Measurements from ENCODE around the gene NFYC.

NFYC gene

DNA sequence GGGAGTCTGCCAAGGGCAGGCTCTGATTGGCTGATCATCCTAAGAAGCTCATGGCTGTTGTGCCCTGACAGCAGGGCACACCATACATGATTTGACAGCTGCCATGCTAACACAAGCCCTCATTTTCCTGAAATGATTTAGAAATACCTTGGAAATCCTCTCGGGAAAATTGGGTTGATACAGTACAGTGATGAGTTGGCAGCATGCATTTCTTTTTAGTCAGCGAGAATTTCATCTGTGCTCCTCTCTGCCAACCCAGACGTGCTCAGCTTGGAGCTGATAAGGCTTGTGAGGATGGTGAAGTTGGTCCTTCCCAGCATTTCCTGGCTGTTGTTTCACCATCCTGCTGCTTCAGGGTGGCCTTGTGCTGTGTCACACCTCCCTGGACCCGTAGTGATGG is 69.5 kb downstream of the NFYC start:
- no peak for DNase-seq (ENCODE audit: low read depth)

DNA sequence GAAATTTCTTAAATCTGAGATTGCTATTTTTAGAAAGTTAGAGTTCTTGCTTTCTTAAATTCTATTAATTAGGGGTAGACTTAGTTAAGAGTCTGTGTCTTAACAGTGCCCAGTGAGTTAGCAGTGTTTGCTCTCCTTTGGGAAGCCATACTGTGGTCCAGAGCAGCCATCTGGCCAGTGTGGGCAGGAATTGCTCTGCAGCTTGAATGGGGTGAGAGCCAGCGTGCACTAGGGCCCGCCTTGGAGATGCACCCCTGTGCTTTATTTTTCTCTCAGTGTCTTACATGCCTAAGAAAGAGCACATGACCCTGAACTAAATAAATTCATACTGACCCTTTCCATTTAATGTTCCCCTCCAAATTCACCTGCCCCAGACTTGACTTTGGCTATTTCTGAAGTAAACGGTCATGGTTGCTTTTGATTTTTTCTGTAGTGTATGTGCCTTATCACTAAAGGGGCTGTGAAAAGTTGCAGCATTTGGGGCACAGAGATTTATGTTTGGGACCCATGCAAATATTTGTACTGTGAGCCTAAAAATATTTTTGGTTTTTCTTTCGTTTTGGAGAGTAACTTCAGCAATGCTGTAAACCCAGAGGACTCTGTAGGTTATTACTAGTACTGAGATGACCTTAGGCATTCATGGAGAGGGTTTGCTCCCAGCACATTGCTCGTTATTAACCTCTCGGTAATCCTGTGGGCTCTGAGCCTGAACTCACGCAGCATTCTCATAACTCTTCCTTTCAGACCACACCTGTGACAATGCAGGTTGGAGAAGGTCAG is 70.8 kb downstream of the NFYC start:
- no peak for DNase-seq (ENCODE audit: low read depth)

DNA sequence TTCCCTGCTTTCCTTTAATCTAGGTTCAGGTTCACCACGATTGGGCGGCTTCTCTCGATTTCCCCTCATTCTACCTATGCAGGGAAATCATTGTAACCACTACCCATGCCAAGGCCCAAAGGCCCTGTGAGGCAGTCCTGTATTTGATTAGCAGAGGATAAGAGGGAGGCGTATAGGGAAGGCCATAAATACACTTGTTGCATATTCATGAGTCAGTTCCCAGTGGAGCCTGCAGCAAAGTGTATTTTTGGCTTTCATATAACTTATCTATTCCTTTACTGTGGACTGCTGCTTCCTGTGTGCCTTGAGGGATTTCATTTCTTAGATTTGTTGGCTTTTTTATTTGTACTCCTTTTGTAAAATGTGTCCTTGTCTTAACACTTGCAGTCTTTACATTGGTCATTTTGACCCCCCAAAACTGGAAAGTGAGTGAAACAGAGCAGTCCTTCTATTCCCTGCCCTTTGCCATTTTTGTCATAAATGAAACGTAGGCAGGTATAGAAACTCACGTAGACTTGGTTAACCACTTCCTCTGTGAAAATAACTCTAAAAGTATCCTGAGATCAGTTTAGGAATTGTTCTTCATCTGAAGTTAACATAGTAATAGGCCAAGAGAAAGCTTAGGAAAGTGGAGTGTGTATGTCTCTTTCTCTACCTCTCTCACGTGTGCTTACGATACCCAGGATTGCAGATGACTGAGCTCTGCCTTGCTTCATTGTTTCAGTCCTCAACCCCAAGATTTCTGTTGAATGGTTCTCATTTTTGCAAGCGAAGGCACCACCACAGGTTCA is 72.4 kb downstream of the NFYC start:
- DNase-seq (ENCODE audit: low read depth): no peak

DNA sequence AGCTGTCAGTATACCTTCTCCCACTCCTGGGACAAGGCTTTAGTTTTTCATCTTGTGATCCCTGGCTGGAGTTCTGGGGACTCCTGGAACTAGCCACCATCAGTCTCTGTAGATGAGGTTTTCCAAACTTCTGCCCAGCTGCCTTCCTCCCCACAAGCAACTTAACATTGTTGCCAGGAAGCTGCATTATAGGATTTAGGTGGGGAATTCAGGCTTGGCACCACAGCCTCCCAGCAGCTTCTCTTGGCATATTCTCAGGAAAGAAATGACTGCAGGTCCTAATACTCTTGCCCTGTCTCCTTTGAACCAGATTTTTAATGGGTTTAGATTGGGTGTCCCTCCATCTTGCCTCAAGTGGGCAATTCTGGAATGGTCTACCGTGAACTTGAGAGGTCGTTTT is 73.5 kb downstream of the NFYC start:
- DNase-seq (ENCODE audit: low read depth): no peak

DNA sequence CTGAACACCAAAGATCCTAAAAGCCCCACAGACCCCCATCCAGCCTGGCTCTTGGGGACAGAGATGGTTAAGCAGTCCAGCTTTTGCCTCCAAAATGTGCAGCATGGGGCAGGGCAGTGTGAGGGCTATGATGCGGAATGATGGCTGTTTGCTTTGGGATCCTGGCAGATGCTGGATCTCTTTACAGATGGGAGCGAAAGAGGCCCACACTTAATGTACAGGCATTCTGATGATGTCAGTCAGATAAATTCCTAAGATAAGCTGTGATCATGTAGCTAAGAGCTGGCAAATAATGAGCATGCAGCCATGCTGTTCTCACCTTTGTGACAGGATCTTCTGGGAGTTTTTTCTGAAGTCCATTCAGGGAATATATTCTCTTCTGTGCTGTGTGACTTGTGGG is 74.5 kb downstream of the NFYC start:
- no peak for DNase-seq (ENCODE audit: low read depth)

DNA sequence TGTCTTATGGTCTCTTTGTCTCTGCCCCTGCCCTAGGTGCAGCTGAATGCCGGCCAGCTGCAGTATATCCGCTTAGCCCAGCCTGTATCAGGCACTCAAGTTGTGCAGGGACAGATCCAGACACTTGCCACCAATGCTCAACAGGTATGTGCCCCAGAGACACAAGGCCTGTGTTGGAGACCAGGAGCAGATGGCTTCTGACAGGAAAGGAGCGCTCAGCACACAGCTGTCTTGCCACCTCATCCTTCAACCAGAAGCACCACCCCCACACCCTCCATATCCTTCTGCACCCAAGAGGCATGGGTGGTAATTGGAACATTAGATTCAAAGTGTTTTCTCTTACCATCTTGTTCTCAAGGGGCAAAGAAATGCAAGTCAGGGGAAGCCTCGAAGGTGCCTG is 75.1 kb downstream of the NFYC start:
- no peak for DNase-seq (ENCODE audit: low read depth)

DNA sequence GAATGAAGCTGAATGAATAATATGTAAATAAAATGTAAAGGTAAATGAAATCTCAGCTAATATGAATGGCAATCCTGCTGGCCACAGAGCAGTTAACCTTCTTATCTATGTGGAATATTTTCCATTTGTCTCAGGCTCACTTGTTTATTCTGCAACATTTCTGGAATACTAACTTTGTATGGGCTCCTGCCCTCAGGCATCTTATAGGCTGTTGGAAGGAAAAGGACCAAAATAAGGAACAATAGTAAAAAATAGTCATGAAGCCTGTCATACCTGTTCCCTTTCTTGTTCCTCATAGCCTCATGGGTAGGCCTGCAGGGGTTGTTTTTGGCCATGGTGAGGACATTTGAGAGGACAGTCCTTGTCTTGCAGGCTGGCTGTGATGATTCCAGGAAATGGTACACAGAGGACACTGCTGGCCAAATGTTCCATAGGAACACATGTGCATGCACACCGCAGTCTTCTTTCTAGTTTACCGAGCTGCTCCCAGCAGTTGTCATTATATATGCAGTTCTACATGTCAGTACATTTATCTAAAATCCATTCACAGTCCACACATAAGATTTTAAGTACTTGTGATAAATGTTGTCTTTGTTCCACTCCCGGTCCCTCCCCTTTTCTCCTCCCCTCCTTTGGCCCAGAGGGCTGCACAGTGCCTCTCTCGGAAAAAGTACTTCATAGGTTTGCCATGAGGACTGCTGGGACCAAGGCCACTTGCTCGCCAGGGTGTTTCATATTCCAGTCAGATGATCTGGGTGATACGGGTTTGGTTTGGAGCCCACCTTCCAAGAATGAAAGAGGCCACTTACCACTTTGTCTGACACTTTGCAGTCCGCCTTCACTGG is 76.9 kb downstream of the NFYC start:
- no peak for DNase-seq (ENCODE audit: low read depth)

DNA sequence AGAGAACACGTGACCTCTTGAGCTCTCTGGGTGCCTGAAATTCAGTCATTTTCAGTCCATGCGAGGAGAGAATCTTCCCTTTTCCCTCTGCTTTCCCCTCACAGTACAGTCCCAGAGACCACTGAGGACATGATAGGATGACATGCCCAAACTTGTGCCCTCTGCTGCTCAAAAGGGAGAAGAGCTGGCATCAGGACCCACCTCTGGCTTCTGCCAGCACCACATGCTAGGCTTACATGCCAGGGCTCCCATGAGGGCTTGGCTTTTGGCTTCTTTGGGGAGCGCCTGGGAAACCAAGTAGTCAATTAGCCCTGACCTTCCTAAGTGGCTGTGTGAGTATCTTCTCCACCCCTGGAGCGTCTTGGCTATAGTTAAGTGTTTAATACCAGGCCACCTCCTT is 78.3 kb downstream of the NFYC start:
- DNase-seq (ENCODE audit: low read depth): no peak

DNA sequence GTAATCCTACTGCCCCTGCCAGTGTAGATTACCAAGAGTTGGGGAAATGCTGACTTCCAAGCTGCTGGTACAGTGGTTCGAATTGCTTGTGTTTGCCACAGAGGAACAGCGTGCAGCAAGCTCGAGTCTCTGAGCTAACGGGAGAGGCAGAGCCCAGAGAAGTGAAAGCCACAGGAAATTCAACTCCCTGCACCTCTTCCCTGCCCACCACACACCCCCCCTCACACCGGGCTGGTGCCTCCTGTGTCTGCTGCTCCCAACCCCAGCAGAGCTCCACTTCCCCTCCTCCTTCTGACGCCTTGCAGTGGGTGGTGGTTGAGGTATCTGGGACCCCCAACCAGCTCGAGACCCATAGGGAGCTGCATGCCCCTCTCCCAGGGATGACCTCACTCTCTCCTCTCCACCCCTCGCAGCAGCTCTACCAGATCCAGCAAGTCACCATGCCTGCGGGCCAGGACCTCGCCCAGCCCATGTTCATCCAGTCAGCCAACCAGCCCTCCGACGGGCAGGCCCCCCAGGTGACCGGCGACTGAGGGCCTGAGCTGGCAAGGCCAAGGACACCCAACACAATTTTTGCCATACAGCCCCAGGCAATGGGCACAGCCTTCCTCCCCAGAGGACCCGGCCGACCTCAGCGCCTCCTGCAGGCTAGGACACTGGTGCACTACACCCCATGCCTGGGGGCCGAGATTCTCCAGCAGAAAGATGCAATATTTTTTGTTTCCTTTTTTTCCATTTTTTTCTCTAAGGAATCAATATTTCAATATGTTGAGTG is 79.0 kb downstream of the NFYC start:
- no peak for DNase-seq (ENCODE audit: low read depth)

DNA sequence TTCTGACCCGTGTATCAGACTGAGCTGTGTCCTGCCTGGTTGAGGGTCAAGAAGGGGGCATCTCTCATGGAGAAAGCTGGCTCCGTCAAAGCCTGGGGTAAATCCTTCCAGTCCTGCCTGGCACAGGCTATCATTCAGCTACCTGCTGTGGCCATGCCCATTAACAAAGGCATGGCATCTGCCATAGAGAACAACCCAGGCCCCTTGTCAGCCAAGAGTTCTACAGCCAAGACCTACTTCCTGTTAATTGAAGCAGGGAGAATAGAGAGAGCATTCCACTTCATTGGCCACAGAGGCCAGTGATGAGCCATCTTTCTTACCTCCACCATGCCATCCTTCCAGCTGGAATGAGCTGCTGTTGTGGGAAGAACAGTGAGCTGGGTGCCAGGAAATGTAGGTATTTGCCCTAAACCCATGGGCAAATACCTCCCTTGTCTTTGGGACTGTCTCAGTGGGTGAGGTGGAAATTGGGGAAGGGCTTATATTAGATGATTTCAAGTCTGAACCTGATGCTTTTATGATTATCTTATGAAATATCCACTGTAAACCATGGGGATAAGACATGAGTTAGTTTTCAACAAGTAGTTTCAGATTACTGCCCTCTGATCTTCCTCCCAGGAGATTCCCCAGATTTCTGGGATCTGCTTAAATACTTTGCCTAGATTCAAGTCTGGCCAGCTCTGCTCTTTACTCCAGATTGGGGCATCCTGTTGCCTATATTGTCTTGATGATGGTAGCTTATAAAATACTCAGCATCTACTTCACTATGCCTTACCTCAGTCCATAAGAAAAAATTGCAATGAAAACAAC is 80.8 kb downstream of the NFYC start:
- no peak for DNase-seq (ENCODE audit: low read depth)

DNA sequence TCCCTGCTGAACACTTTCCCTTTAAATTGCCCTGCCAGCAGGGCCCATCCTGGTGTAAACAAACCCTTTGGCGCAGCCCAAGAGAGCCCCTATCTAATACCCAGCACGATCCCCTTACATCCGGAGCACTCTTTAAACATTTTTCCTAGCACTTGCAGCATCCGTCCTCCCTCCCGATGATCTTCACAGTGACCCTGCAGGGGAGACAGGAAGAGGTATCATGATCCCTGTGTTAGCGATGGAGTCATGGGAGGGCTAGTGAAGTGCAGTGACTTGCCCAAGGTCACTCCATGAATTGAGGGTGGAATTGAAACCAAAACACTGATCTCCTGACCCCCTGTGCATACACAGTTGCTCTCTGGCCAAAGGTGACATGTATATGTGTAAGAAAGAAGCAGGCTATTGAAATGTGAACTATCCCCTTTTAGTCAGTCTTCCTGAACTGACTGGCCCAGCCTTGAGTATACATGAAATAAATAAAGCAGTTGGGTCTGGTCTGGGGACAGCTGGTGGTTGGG is 82.3 kb downstream of the NFYC start:
- DNase-seq (ENCODE audit: low read depth): no peak

DNA sequence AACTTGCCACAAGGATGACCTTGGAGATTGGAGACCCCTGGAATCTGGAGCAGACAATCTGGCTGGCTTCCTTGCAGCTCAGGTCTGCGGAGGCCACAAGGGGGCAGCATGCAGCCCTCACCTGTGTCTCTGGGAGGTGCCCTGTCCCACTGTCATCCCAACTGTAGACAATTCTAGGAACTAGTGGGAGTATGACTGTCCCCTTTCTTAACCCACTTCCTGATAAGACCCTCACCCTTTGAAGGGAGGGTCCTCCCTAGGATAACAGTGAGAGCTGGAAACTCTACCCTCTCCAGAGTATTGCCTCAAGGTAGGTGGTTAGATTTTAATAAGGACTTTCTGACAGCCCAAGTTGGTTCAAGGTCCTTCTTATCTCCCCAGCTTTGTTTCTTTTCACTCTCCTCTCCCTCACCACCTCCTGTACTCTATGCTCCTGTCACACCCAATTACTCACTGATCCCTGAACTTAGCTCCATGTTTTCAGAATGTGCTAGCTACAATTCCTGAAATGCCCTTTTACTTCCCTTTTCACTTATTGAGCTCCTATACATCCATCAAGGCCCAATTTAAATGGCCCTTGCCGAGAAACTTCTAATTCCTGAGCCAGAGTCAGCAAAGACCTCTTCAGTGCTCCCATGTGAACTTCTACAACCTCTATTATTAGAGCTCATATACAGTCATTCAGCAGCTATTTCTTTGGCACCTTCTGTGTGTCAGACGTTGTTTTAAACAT is 82.9 kb downstream of the NFYC start:
- DNase-seq (ENCODE audit: low read depth): no peak

DNA sequence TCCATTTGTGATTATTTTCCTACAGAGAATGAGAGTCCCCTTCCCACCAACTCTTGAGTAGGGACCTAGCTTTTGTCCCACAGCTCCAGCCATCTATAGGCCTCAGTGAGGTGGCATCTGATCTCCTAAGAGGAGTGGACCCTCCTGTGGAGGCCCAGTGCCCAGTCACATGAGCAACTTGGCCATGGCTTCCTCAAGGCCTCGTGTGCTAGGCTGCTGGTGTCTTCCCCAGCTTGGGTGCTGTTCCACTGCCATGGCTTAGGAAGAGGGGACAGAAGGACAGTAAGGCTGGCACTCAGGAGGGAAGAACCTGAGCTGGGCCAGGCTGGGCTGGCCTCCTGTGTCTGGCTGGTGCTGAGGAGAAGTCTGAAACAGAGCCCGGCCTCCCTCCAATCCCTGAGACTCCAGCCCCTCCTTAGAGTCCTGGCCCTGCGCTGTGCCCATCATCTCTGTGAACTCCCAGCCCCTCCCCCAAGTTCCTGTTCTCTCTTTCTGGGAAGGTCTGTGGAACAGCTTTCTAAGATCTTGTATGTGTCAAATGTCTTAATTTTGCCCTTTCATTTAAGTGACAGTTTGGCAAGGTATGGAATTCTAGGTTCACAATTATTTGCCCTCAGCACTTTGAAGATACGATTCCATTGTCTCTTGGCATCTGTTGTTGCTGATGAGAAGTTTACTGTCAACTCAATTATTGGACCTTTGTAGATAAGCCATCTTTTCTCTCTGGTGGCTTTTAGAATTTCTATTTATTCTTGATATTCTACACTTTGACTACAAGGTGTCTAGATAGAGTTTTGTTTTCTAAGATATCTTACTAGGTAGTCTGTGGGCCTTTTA is 85.0 kb downstream of the NFYC start:
- no peak for DNase-seq (ENCODE audit: low read depth)

DNA sequence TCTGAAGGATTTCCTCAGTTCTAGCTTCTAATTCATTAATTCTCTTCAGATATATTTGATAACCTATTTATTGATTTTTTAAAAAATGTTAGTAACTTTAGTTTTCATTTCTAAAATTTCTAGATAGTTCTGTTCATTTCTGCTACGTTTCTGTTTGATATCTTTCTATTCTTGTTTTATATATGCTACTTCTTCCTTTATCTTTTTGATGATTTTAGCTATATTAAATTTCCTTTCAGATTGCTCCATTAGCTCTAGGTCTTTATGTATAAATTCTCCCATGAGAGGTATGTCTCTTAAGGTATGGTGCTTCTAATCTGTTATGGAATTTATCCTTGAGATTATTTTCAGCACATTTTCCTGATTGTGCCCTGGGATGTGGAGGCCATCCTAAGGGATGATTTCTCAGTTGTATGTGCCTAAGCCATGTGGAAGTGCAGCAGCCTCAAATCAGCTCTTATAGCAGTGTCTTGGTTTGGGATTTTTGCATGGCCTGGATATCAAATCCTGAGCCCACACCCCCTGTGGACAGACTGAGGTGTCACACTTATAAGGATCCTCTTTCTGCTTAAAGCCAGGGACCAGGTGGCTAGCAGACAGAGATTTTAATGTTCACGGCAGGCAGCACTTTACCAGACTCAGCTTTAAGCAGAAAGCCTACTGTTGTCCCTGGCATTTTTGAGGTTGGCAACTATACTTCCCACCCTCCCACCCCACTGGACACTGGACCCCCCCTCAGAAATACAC is 85.9 kb downstream of the NFYC start:
- DNase-seq (ENCODE audit: low read depth): no peak

DNA sequence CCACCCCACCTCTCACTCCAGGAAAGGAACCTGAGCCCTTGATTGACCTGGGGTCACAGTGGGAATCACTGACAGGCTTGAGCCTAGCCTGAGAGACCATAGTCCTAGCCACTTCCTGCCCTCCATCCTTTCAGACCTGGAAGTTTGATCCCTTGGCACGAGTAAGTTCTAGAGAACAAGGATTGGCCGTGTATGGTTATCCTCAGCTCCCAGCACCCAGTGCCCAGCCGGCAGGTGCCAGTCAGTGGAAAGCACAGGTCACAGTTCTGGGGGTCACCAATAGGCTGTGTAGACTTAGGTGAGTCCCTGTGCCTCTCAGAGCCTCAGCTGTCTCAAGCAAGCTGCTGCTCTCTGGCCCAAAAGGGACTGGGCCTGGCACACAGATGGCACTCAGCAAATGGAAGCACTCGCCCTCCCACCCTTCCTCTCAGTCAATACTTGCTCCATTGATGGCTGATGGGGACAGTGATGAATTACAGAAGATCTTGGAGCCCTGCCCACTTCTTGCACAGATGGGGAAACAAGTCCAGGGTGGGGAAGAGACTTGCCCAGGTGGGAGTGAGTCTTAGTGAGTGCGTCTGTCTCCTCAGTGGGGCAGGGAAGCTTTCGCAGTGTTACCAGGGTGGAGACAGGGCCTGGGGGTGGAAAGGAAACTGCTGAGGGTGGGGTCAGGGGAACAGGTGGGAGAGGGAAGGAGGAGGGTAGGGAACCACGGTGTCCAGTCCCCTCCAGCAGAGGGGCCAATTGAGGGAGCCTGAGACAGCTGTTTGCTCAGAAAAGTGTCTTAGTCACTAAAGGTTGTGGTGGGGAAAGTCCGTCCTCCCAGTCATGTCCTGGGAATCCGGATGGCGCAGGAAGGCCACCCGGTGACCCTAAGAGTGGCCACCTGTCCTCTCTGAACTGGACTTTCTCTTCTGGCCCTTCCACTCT is 89.4 kb downstream of the NFYC start:
- no peak for DNase-seq (ENCODE audit: low read depth)

DNA sequence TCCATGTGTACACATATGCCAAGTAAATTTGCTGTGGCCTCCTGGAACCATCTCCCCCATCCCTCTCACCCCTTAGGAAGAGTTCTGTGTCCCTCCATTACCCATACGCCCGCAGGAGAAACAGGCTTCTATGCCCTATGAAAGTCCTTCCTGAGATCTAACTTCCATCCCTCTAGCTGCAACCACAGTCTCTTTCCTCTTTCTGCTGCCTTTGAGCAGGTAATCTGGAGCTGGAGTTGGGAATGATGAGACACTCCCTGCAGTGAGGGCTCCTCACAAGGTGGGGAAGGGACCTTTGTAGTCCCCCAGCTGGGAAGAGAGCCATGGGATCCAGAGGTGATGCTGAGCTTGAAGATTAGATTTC is 90.1 kb downstream of the NFYC start:
- no peak for DNase-seq (ENCODE audit: low read depth)

DNA sequence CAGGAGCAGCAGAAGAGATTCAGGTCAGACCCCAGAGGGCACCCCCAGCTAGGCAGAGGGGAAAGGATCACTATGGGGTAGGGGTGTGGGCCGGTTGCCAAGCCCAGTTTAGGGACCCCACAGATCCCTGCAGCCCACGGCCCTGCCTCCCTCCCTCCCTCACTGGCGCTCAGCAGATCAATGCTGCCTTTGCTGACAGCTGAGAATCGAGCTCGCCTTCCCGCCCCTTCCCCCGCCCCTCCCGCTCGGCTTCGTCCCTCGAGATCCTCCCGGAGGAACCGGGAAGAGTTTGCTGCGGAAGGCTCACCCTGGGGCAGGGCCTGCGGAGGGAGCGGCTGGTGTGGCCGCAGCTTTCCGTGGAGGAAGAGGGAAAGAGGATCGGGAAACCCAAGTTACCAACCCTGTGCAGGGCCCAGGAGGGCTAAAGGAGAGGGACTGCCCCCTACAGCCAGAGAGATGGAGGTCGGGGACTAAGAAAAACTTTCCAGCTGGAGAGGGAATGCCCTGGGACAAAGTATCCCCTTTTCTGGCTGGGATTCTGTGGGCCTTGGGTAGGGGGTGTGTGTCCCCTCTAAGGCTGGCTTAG is 91.0 kb downstream of the NFYC start:
- DNase-seq (ENCODE audit: low read depth): no peak
